Left renal cortex interstitium (tissue), 4 donors: Measurements from ENCODE around the gene IFNLR1. TPM values are rescaled to one million over a fixed set of nuclear protein-coding genes. Genes with fewer than 3 reads are reported as not detected.

Experiments
- DNase-seq, 4 donors: peaks; one replicate each; pipeline ENCODE4 v3.0.0-alpha.2; 2013; ENCODE audit warnings: low read depth in 4 of 4, low spot score in 2 of 4, missing footprints in 1 of 4
- polyA plus RNA-seq, 4 donors: library from polyadenylated mRNA; unstranded; fragments of 120-200 nt; gene quantifications; one replicate each; pipeline ENCODE4 v1.2.1, GENCODE V29; 2013; ENCODE audit not compliant: insufficient read length in 4 of 4

The IFNLR1 gene
- polyA plus RNA-seq, 4 donors = 3.9 to 6.9 (median 5.2) TPM

DNA sequence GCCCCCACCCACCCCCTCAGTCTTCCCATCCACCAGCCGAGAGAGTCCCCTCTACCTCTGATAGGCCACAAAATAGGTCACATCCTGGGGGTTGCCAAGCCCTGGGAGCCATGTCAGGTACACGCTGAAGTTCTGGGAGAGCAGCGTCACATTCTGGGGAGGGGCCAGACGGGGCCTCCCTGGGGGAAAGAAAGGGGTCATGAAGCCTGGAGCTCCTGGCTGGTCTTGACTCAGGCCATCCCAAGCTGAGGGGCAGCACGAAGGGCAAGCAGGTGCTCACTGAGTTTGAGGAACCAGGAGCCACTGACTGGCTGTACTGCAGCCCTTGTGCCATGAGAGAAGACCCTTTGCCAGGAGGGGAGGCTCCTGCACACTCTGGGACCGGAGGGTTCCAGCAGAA is 6.4 kb downstream of the IFNLR1 start:
- no peak for DNase-seq

DNA sequence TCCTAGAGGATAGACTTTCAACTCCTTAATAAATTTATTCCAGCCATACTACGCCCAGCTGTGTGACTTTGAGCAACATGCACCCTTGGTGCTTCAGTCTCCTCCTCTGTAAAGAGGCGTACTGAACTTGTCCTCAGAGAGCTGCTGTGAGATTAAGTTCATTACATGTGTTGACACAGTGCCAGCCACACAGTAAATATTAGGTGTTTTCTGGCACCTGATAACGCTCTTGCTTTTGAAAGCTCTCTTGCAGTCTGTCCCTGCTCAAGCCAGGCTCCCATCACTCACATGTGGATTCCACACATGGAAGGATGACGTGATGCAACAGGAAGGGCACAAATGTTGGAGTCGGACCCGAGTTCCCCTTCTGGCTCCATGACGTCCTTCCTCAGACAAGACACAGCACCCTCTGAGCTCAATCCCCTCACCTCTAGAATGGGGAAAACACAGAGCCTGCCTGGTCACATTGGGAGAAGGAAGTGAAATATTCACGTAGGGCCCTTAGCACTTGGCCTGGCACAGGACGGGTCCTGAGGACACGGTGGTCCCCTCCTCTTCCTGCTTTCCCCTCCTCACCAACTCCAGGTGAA is 7.7 kb downstream of the IFNLR1 start:
- DNase-seq = no peak

GRCh38 chr1:24178407-24178806 is 8.7 kb downstream of the IFNLR1 start:
- DNase-seq = no peak

- DNase-seq = no peak
These were observed 9.9 kb downstream of the IFNLR1 start for GRCh38 chr1:24177161-24177560.

- DNase-seq = no peak
These were observed 11.9 kb downstream of the IFNLR1 start for GRCh38 chr1:24175033-24175755.

DNA sequence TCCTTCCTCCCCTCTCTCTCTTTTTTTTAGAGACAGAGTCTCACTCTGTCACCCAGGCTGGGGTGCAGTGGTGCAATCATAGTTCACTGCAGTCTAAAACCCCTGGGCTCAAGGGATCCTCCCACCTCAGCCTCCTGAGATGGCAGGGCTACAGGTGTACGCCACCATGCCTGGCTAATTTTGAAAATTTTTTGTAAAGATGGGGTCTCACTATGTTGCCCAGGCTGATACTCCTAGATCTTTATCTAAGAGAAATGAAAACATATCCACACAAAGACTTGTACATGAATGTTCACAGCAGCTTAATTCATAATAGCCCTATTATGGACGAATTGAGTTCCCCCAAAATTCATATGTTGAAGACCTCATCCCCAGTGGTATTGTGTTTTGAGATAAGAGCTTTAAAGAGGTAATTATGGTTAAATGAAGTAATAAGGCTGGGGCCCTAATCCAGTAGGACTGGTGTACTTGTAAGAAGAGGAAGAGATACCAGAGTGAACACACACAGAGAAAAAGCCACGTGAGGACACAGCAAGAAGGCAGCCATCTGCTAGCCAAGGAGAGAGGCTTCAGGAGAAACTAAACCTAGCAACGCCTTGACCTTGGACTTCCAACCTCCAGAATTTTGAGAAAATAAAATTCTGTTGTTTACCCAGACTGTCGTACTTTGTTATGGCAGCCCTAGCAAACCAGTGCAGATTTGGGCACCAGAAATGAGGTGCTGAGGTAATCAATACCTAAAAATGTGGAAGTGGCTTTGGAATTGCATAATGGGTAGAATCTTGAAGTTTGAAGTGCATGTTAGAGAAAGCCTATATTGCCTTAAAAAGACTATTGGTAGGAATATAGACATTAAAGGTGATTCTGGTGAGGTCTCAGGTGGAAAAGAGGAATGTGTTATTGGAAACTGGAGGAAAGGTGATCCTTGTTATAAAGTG is 13.2 kb downstream of the IFNLR1 start:
- no peak for DNase-seq

DNA sequence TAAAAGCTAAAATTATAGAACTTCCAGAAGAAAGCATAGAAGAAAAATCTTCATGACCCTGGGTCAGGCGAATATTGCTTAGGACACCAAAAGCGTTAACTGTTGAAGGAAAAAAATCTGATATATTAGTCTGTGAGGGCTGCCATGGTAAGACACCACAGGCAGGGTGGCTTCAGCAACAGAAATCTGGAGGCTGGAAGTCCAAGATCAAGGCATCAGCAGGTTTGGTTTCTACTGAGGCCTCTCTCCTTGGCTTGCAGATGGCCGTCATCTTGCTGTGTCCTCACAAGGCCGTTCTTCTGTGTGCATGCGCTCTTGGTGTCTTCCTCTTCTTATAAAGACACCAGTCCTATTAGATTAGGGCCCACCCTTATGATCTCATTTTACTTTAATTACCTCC is 14.5 kb downstream of the IFNLR1 start:
- no peak for DNase-seq

- DNase-seq = no peak
These were observed 17.8 kb downstream of the IFNLR1 start for GRCh38 chr1:24169286-24169685.

DNA sequence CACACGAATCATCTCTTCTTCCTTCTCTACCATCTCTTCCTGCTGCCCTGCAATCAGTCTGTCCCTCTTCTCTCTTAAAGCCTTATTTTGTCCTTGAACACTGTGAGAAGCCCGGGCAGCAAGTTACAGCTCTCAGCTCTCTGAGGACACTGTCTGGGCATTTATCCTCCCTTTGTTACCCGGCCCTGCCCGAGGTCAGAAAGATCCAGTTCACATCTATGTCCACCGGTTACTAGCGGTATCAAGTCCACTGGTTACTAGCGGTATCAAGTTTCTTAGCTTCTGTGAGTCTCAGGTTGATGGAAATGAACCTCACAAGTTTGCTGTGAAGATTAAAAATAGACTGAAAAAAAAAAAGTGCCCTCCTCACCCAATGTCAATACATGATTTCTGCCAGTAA is 18.8 kb downstream of the IFNLR1 start:
- DNase-seq = no peak

DNA sequence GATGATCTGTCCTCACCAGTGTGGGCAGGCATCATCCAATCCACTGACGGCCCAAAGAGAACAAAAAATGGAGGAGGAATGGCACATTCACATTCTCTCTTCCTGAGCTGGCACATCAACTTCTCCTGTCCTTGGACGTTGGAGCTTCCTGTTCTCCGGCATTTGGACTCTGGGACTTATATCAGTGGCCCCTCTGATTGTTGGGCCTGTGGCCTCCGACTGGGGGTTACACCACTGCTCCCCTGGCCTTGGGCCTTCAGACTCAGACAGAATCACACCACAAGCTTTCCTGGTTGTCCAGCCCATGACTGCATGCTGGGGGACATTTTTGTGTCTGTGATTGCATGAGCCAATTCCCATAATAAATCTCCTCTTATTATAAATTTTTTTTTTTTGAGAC is 20.1 kb downstream of the IFNLR1 start:
- DNase-seq = no peak

DNA sequence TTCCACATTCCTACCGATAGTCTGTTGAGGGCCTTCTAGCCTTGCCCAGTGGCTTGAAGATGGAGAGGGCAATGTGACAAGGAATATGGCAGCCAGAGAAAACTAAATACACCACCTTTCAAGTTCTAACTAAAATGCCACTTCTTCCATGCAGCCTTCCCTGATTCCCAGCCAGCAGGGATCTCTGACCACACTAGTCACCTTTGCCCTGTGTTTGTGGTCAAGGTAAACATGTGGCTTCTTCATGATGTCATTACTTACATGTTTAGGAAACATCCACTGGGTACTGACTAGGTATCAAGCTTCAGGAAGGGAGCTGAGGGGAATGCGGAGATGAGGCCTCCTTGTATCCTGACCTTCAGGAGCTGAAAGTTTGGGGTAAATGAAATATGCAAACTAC is 21.6 kb downstream of the IFNLR1 start:
- no peak for DNase-seq

- no peak for DNase-seq
These were observed 23.1 kb downstream of the IFNLR1 start for GRCh38 chr1:24164004-24164403.

GRCh38 chr1:24162201-24162600 is 24.9 kb downstream of the IFNLR1 start:
- no peak for DNase-seq

DNA sequence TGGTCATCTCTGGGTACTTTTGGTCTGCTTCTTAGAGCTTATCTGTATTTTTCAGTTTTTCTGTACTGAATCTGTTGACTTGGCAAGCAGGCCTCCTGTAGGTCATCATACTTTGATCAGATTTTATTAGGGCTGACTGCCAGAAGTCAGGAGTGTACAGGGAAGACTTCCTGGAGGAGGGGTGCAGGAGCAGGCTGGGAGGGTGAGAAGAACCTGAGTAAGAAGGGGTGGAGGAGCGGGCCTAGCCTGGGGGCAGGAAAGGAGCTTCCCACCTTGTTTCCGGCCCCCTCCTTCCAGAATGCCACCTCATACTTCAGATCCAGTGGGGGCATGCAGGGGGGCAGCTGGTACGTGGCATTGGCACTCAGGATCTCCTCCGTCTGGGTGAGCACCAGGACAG is 25.8 kb downstream of the IFNLR1 start:
- DNase-seq = no peak

DNA sequence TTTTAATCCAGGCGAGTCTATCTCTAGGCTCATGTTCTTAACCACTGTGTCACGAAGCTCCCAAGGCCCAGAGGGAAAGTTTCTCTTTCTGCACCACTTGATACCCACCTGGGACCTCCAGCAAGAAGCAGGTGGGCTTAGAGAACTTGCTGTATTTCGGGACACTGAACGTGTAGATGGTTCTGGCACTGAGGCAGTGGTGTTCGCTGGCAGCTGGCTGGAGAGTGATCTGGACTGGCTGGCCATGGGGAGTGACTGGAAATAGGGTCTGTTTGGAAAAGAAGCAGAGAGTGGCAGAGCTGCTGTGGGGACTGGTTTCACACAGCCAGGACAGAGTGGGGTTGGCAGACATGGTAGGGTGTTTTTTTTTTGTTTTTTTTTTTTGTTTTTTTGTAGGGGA is 27.7 kb downstream of the IFNLR1 start:
- DNase-seq = no peak

- DNase-seq = no peak
These were observed 29.1 kb downstream of the IFNLR1 start for GRCh38 chr1:24157918-24158481.

GRCh38 chr1:24156542-24157260 is 30.4 kb downstream of the IFNLR1 start:
- DNase-seq = no peak

GRCh38 chr1:24155011-24155782 is 31.9 kb downstream of the IFNLR1 start:
- DNase-seq = no peak

GRCh38 chr1:24154215-24154614 is 32.9 kb downstream of the IFNLR1 start:
- no peak for DNase-seq
